Retinal pigment epithelial cell (primary cell): ENCODE data around the gene NLRP5.
"Not testable (repeated sequence)": the region's sequence is repeated elsewhere in the genome, so short reads cannot be mapped to it uniquely, and the experiment has no call there.

Experiments used
- DNase-seq: peaks from one replicate; pipeline ENCODE4 v3.0.0-alpha.2; 2010; ENCODE audit warnings: low read depth
- H3K4me3 ChIP-seq: 2 replicates; pipeline ENCODE4 v1.5.1; 2011; ENCODE audit warnings: mild to moderate bottlenecking, low read length, control low read depth, moderate library complexity
- TF ChIP-seq, protein P1 (sequence below): conservative IDR thresholded peaks from 2 replicates; pipeline ENCODE4 v1.5.1; 2011; ENCODE audit warnings: low read depth, low read length, control low read depth, inconsistent platforms

NLRP5 gene

DNA sequence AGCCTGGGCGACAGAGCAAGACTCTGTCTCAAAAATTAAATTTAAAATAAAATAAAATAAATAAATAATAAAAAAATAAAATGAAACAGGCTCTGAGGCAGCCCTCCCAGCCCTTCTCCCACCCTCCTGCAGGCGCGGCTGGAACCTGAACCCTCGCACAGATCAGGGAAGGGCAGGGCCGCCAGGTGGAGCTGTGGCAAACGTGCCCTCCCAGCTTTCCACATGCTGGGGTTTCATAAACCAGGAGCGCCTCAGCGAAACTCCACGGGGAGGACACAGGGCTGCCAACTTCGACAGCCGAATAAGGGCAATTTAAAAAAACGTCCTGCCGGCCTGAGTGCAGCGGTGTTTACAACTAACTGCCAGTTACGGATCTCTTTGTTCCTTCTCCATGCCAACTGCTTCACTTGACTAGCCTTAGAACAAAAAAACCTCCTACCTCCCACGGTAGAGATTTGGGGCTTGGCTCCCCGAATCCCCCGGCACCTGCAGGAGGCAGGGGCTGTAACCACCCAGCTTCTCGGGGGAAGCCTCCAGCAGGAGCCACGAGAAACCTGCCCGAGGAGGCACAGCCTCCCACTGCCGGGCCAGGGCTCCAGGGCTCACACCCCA is 118.6 kb downstream of the NLRP5 start:
- TF ChIP-seq, protein P1, sequence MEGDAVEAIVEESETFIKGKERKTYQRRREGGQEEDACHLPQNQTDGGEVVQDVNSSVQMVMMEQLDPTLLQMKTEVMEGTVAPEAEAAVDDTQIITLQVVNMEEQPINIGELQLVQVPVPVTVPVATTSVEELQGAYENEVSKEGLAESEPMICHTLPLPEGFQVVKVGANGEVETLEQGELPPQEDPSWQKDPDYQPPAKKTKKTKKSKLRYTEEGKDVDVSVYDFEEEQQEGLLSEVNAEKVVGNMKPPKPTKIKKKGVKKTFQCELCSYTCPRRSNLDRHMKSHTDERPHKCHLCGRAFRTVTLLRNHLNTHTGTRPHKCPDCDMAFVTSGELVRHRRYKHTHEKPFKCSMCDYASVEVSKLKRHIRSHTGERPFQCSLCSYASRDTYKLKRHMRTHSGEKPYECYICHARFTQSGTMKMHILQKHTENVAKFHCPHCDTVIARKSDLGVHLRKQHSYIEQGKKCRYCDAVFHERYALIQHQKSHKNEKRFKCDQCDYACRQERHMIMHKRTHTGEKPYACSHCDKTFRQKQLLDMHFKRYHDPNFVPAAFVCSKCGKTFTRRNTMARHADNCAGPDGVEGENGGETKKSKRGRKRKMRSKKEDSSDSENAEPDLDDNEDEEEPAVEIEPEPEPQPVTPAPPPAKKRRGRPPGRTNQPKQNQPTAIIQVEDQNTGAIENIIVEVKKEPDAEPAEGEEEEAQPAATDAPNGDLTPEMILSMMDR = peak; percentile 81
- peak; percentile 35 for DNase-seq
- no peak overlapping the region for H3K4me3 ChIP-seq

DNA sequence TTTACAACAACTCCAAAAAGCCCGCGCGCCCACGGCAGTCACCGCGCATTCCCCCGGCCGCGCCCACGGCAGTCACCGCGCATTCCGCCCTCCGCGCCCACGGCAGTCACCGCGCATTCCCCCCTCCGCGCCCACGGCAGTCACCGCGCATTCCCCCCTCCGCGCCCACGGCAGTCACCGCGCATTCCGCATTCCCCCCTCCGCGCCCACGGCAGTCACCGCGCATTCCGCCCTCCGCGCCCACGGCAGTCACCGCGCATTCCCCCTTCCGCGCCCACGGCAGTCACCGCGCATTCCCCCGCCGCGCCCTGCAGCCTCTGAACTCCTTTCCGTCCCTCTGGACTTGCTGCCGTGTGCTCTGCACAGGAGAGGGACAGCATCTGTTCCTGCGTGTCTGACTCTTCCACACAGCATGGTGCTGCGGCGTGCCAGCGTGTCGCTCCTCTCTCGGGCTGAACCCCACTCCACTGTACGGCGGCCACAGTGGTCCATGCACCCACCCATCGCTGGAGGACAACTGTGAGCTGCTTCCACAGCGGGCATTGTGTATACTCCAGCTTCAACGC is 119.3 kb downstream of the NLRP5 start:
- not testable (repeated sequence) for H3K4me3 ChIP-seq, DNase-seq

DNA sequence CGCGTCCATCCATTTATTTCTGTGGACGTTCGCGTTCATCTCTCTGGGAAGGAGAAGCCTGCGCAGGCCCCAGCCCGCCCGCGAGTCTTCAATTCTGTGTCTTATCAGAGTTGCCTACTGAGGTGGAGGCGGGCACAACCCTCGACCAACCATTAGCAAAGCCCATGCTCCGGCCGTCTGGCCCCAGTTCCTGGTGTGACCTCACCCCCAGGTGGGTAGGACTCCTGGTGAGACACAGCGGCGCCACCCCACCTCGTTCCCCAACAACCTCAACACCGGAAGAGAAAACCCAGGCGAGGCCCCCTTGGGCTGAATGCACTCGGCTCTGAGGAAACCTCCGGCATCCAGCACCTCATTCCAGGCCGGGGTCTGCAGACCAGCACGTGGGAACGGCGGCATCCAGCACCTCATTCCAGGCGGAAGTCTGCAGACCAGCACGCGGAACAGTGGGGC is 119.8 kb downstream of the NLRP5 start:
- TF ChIP-seq, protein P1 = no peak
- DNase-seq = no peak
- H3K4me3 ChIP-seq = no peak overlapping the region

GRCh38 chr19:56106993-56107392 is 120.4 kb downstream of the NLRP5 start:
- no peak overlapping the region for H3K4me3 ChIP-seq
- TF ChIP-seq, protein P1 = no peak
- no peak for DNase-seq

DNA sequence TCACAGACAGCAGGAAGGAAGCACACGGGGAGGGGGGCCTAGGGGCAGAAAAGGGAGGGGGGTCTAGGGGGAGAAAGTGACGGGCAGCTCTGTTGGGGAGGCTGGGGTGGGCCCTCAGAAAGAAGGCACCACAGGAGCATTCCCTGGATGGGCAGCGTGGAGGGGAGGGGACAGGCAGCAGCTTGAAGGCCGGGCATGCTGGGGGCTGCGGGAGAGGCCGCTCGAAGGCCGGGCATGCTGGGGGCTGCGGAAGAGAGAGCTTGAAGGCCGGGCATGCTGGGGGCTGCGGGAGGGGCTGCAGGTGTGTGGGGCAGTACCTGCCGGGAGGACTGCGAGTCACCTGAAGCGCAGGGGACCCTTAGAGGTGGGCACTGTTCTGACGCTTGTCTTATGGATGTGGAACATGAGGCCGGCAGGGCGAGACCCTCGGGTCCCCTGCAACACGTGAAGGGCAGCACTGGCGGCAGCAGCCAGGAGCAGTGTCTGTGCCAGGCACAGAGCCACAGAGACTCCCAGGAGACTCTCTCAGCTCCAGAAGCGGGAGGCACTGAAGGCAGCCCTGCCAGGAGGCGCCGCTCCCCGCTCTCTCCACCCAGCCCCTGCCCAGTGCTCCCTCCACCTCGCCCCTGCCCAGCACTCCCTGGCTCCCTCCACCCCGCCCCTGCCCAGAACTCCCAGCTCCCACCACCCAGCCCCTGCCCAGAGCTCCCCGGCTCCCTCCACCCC is 121.2 kb downstream of the NLRP5 start:
- no peak for DNase-seq

GRCh38 chr19:56108447-56109195 is 122.0 kb downstream of the NLRP5 start:
- TF ChIP-seq, protein P1 = no peak
- H3K4me3 ChIP-seq = no peak overlapping the region
- DNase-seq = no peak

More for the DNA sequence above, 121.2 kb downstream of the NLRP5 start:
- H3K4me3 ChIP-seq = no peak overlapping the region
- TF ChIP-seq, protein P1 = no peak

DNA sequence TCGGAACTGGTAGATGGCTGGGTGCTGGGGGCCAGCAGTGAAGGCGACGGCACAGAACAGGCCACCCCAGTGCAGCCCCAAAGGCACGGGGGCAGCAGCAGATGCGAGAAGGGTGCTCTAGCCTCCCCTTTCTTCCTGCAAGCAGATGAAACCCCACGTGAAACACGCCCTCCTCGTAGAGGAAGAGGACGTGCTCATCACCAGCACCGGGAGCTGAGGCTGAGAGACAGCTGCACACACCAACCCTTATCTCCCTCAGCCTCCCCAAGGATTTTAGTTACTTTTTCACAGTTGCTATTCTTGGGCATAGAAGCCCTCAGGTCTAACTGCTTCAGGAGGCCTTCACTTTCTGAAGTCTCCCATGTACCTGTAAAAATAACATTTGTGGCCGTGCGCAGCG is 122.7 kb downstream of the NLRP5 start:
- TF ChIP-seq, protein P1 = no peak
- no peak for DNase-seq
- no peak overlapping the region for H3K4me3 ChIP-seq
